ENCODE data around the gene PPP1R9A.

Gene PPP1R9A

DNA sequence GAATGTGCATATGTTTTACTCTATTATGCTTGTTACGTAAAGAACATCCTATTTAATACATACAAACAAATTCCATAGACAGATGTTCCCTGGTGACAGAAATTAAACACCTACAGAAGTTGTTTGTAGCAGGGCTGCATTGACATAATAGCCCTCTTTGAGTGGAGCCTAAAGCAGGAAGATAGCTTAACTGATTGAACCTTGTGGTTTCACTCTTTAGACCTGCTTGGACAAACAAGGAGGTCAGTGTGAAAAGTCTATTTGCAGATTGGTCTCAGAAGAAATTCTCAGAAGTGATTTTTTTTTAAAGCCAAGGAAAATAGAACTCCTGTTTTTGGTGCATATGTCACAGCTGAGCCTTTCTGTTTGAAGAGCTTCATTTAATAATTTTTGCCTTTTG, 121.3 kb downstream of the PPP1R9A start:
- DNase-seq (ENCODE audit: low read depth, low spot score), result no peak

DNA sequence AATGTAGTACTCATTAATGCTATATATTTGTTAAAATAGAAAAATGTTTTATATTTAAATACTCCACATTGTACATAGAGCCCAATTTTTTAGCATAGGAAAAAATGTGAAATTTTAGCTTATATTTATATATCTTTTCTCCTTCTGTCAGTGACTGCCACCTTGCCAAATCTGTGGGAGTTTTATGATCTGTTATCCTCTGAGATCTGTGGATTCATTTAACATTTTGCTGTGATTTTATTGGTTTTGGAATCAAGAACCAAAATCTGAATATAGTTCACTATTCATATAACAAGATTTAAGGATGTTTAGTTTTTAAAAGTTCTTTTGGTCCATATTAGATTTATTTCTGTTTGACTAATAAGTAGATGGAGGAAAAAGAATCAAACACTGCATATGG, 127.9 kb downstream of the PPP1R9A start:
- DNase-seq (ENCODE audit: low read depth, low spot score), result no peak

DNA sequence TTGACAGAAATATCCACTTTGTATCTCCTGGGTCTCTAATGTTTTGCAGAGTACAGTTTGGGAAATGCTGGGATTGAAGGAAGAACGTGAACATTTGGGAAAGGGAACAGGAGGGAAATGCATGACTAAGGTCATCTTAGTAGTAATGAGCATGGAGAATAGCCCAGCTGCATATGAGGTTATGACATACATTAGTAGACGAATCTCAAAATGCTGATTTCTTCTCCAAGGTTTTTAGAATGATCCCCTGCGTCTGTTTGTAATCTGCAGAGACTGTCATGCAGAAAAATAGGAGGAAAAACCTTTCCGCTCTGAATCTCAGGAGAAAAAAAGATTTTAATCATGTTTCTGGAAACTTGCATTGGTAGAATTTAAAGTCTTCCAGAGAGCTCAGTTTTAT, 133.6 kb downstream of the PPP1R9A start:
- no peak for DNase-seq (ENCODE audit: low read depth, low spot score)

DNA sequence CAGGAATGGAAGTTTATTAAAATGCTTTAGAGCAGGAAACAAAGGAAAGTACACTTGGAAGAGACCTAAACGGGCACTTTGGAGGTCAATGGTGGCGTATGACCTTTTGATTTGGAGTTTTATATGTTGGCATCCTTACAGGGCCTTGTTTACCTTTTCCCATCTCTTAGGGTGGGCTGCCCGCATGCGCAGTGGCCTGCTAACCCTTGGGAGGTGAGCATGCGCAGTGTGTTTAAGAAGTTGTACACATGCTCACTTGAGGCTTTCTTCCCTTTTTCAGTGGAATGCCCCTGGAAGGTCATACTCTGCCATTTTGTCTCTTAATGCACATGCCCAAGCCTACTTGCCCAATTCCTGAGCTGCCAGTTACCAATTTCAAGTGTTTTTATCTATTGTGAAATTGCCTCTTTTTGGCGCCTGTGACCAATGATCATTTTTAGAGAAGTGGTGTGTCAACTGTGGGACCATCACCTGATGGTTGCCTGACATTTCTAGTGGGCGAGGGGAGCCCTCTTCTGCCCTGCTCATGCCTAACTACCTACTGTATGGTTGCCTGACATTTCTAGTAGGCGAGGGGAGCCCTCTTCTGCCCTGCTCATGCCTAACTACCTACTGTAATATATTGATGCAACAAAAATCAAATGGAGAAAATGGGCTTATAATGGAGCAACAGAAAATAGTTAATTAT, 138.0 kb downstream of the PPP1R9A start:
- DNase-seq (ENCODE audit: low read depth, low spot score), result no peak

DNA sequence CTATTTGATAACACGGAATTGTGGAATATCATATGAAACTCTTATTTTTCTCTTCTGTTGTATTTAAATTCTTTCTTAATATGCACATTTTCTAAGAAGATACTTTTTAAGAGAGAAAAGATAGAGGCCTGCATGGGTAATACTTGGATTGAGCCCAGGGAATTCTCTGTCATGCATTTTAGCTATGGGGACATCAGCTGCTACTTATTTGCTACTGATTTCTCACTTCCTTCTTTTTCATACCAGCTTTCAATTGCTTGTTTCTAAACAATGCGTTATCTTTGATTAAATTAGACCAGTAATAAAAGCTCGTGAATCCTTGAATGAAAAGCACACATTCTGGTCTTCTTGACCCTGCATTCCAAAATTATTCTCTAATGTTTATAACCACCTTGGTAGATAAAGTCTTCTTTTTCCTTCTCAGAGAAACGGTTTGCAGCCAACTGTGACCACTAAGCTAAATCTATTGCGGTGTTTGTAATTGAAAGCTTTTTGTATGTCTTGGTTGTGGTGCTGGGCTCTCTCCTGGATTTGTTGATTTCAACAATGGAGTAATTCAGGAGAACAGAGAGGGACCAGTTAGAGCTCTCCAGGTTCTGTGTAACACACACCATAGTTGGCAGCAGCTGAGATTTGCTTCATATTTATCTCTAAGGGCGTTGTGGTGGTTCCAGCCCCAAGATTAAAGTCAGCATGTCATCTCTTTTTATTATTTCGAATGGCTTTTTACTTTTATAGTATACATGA, 139.3 kb downstream of the PPP1R9A start:
- DNase-seq (ENCODE audit: low read depth, low spot score), result no peak

DNA sequence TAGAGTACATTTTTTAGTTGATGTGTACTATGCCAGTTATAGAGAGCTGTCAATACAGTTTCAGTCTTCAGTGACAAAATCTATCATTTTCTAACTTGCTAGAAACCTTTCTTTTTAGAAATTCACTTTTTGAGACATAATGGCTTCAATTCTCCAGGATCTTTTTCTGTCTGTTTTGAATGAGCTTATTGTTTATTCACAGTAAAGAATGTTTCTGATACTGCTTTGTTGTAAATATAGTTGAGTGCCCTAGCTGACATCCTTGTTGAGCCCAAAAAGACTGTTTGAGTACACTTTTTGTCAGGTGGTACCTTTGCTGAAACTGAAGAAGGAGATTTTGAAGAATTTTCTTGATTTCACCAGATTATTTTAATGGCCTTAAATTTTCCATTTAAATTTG, 139.9 kb downstream of the PPP1R9A start:
- no peak for DNase-seq (ENCODE audit: low read depth, low spot score)

DNA sequence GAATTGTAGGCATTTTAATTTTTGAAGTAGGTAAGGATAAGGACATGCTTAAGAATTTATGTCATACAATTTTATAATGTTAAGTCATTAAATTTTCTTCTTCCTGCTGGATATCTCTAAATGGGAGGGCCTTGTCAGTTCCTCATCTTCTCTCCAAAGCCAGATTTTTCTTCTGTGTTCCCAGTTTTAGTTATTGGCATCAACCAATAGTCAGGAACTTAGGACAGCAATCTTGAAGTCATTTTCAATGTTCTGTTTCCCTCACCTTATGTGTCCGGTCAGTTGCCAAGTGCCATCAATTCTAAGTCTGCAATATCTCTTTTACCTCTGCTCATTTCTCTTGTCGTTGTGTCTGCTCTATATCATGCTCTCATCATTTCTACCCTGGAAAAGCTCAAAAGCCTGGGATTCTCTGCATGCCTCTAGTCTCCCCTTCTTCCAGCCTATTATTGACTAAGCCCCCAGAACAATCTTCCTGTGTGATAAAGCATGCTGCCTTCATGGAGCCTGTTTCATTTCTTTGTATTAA, 145.2 kb downstream of the PPP1R9A start:
- DNase-seq (ENCODE audit: low read depth, low spot score), result no peak

DNA sequence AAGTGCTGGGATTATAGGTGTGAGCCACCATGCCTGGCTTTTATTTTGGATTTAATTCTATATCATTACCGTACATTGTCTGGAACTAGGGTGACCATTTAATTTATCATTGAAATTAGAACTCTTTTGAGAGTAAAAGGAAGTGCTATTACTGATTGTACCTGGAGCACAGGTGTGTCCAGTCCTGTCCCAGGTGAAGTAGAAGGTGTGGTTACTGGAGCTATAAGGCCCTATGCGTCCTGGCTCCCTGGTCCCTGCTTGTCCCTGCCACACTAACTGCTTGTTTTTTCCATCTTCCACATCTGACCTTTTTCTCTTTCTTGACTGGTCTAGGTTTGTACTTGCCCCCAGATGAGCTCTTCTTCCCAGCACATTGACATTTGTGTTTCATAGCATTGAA, 147.0 kb downstream of the PPP1R9A start:
- DNase-seq (ENCODE audit: low read depth, low spot score), result no peak

DNA sequence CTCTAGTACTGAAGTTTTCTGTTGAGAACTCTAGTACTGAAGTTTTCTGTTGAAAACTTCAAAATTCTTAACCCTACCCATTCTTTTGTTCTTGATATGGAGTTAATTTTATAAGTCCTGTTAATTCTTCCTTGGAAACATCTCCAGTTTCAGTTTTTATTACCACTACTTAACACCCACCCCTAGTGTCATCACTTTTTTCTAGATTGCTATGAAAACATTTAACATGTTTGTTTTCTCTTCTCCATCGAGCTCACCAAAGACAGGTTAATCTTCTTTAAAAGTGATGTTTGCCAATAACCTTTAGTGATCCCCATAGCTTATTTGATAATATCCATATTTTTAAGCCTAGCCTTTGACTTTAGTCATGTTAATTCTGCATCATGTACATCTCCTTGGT, 147.9 kb downstream of the PPP1R9A start:
- DNase-seq (ENCODE audit: low read depth, low spot score), result no peak

DNA sequence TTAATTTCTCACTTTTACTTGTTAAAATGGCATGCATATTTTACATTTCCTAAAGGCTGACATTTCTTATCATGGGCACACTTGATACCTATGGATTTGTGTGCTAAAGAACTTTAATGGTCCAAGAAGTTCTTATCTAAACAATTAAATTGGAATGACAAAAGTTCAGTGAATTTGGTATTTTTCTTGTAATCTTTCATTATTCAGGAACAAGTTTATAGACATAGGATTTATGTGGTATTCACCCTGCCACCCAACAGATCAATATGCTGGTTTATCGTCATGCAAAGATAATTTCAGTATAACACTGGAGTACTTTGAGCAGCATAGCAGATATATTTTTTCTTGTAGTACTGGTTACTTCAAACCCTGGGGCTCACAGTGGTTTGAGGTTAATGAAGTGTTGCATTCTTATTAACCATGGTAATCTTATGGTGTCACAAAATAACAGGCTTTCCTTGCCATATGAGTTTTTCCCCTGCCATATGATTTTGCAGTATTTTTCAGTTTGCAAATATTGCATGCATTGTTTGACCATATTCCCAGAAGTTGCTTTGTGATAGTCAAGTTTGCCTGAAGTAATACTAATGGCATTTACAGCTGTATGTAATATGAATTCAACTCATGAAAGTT, 148.8 kb downstream of the PPP1R9A start:
- no peak for DNase-seq (ENCODE audit: low read depth, low spot score)

DNA sequence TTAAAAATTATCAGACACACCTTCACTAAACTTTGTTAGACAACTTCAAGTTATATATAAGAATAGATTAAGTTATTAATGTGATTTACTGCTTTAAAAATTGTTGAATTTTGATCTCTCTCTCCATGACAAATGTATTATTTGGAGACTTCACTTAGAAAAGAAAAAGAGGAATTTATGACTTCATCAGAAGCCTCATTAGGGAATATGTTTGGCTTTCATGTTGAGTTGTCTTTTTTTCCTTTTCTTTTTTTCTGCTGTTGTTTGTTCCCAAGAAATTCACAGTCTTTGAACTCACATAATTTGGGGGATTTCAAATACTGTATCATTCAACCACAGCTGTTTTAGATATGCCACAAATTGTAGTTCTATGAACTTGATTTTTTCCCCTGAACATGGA, 149.5 kb downstream of the PPP1R9A start:
- DNase-seq (ENCODE audit: low read depth, low spot score), result no peak

DNA sequence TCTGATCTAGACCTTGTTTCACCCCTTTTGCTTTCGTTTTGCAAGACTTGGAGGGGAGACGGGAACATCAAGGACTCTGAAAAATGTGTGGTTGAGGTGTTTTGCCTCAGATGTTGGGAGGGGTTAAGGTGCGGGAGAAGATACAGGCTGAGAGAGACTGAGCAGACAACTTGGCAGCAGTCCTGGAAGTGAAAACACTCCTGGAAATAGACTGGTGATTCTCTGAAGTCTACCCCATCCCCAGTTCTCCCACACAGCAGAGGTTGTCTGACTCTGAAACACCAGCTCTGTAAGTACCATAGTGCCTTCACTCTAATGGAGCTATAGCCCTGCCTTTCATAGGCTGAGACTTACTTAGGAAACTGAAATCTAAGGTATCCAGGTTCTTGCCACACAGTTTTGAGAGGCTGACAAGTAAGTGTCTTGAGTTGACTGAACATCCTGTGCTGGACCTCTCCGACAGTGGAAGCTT, 152.5 kb downstream of the PPP1R9A start:
- no peak for DNase-seq (ENCODE audit: low read depth, low spot score)

DNA sequence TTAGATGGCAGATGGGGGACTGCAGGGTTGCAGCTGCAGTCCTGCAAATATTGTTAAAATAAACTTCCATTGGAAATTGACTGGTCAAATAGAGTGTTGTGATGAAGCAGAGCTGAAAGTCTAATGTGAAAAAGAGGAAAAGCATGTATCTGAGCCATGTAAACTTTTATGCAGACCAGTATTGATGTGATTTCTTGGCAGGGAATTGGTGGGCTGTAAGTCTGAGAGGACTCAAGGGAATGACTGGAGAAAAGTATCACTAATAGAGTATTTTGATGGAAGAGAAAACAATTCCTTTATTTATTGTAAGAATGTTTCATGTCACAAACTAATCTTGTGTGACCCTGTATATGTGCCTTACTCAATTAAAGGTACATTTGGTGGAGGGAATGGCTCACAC, 155.5 kb downstream of the PPP1R9A start:
- no peak for DNase-seq (ENCODE audit: low read depth, low spot score)

DNA sequence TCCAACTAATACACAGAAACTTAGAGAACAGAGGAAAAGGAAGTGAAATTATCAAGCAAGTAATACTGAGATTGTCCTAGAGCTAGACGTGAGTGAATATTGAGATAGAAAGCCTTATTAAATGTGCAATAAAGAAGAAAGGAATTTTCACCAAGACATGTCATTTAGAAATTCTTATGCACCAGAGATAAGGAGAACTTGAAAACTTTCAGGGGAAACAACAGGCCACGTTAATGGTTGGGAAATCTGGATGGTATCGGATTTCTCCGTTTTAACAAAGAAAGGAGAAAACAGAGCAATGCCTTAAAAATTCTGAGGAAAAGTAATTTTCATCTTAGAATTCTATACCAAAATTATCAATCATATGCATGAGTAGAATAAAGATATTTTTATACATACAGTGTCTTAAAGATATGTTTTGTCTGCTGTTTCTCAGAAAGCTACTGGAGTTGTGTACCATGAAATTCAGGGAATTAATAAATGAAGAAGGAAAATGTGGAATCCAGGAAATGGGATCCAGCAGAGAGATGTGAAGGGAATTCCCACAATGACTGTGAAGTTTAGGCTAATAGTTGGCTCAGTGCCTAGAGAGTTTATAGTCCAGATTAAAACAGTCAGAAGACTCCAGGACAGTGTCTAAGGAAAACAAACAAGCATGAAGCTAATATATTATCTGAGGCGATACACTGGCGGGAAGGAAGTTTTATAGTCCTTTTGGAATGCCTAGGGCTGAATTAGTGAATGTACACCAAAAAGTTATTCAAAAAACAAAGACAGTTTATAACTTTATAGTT, 159.5 kb downstream of the PPP1R9A start:
- no peak for DNase-seq (ENCODE audit: low read depth, low spot score)

DNA sequence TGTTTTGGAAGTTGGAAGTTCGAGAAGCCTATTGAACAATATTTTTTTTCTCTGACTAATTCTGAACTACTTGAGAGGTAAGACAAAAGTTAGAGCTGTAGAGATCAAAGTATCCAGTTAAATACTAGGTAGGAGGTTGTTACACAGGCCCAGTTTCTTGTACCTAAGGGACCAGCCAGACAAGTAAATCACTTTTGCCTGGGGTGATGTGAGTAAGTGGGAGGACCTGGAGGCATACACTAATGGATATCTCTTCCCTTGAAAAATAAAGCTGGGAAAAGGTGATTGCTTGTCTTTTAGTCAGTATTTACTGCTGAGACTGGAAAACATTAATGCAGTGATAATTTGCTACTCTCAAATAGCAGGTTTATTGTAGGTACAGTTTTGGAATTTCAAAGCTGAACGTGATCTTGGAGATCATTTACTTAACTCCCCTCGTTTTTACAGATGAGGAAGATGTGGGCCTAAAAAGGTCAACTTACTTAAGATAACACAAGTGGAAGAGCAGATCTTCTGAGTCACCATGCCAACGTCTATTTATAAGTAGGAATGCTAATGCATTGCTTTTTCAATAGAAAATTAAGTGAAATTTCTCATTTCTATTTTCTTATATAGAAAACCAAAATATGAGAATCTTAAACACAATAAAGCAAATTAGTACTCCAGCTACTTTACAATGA, 181.3 kb downstream of the PPP1R9A start:
- no peak for DNase-seq (ENCODE audit: low read depth, low spot score)

DNA sequence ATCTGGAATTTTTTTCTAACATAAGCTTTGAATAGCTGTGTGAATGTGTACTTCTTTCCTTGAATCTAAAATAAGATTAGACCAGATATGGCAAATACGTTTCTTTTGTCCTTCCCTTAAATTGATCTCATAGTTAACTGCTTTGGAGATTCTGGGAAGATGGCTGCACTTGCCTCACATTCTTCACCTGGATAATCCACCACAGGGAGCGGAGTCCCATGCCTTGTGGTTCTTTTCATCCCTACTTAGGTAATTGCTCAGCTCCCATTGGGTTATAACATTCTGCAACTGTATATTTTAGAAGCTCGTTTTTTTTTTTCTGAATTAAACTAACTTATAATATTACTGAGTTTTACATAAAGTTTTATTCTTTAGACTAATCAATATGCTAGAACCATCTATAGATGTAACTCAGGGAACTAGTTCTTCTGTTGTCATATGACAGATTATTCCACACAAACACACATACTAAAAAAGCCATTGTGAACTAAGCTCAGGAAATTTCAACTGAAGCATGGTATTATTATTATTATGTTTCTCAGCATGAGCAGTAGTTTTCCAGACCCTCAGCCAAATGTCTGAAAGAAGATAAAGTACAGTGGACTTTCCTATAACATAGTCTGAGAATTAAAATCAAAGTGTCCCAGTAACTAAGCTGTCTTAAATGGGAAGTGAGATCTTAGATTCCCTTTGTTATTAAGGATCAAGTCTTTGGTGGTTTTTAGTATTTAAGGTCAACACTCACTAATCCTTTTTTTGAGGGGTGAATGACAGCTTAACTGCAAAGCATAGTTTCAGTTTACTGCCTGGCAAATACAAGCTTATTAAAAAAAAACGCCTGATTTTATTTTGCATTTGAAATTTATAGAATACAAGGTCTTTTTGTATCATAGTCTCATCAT, 182.3 kb downstream of the PPP1R9A start:
- no peak for DNase-seq (ENCODE audit: low read depth, low spot score)

DNA sequence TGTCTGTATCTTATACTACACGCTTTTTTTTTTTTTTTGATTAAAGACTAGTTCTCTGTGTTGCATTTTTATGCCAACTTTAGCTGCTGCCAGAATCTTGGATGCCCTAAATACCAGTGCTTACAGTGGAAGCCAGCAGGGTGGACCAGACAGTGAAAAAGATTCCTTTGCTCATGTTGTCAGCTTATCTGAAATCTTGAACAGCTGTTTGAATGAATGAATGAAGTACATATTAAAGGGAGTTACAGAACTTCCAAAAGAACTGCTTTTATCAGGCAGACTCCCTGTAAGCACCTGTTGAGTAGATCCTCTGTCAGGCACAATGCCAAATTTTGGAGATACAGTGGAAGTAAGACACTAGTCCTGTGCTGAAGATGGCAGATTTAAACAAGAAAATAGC, 184.9 kb downstream of the PPP1R9A start:
- DNase-seq (ENCODE audit: low read depth, low spot score), result no peak

DNA sequence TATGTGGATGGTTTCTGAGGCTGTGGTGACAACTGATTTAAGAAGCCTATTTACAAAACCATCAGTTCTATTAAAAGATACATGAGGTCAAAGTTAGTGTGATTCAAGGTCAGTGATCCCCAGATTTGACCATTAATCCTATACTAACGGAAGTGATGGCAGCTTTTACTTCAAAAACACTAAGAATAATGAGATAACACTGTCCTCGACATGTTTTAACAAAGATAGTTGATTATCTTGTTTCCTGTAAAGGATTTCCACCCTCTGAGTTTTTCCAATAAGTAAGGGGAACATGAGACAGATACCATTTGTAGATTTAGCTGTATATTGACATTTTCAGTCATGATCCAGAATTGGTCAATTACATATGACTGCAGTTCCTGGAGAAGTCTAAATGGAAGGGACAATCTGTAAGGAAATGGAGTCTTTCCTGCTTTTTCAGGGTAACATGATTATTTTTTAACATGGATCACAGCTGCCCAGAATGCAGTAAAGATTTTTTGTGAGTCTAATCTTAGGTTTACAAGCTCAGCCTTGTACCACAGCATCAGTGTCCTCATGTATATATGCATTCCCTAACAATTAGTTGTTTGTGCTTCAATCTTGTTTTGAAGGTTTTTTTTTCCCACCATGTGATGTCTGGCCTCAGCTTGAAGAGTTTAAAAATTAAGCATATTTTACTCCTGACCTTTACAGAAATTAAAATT, 188.0 kb downstream of the PPP1R9A start:
- DNase-seq (ENCODE audit: low read depth, low spot score), result no peak

DNA sequence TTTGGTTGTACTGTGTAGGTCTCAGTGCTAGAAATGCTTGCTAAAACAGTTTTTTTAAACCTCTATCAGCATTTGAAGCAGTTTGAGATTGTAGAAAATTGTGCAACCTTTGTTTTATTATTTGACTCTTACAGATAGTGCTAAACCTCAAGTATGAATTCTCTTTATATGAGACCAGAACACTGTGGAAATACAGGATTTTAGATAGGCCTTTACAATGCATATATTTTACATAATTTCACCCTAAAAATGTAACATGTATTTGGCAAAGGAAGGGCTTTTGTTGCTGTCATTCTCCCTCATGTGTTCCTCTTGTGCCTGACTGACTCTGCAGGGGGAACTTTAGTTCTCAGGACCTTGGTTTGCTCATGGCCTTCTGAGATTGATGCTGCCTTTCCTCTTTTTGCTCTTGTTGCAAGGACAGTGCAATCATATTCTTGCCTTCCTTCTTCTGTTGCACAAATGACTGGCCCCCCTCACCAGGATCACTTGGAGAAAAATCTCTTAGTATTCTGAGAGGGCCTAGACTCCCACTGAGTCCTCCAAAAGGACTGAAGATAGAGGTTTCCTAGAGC, 188.7 kb downstream of the PPP1R9A start:
- DNase-seq (ENCODE audit: low read depth, low spot score), result no peak

Measured in activated CD4-positive, CD25-positive, alpha-beta regulatory T cell treated with anti-CD3 and anti-CD28 coated beads, Interleukin-2, amount 50 U/mL, for 16 hours (primary cell).